Keratinocyte (primary cell): ENCODE results near the gene GRAMD1B. TPM values are rescaled to one million over a fixed set of nuclear protein-coding genes. Genes with fewer than 3 reads are reported as not detected.

Experiments
- DNase-seq: peaks from one replicate; pipeline ENCODE4 v3.0.0-alpha.2; 2011; ENCODE audit warnings: low read depth, missing footprints, low spot score
- FAIRE-seq: peaks from 2 replicates; lab custom pipeline; 2011; peaks lifted over from hg19 to GRCh38; lab: Jason Lieb, UNC
- H2AFZ ChIP-seq: 2 replicates; pipeline ENCODE4 v1.6.0; 2012; ENCODE audit warnings: low read length, control low read depth, inconsistent platforms; ENCODE audit not compliant: control insufficient read depth
- H3K27ac ChIP-seq: 2 replicates; pipeline ENCODE4 v1.5.1; 2011; ENCODE audit warnings: low read length; ENCODE audit not compliant: control insufficient read depth, insufficient read depth
- H3K27me3 ChIP-seq: 3 replicates; pipeline ENCODE4 v1.6.0; 2011; ENCODE audit warnings: low read length; ENCODE audit not compliant: control insufficient read depth, insufficient read depth; ENCODE audit errors: extremely low read depth
- H3K36me3 ChIP-seq, 2 experiments: 2 replicates in 1 of 2; 3 replicates in 1 of 2; pipeline ENCODE4 v1.5.1; 2011; ENCODE audit warnings: low read length in 2 of 2, mild to moderate bottlenecking in 1 of 2; ENCODE audit not compliant: control insufficient read depth in 2 of 2, insufficient read depth in 2 of 2; ENCODE audit errors: extremely low read depth in 1 of 2
- H3K4me1 ChIP-seq: 3 replicates; pipeline ENCODE4 v1.5.1; 2011; ENCODE audit warnings: low read length; ENCODE audit not compliant: control insufficient read depth, insufficient read depth; ENCODE audit errors: extremely low read depth
- H3K4me2 ChIP-seq: 3 replicates; pipeline ENCODE4 v1.6.0; 2011; ENCODE audit warnings: low read depth, low read length; ENCODE audit not compliant: control insufficient read depth, insufficient read depth; ENCODE audit errors: extremely low read depth
- H3K4me3 ChIP-seq, 3 experiments: fragments of 200-600 bp in 1 of 3; sonication (generic) in 1 of 3; 2 replicates in 2 of 3; 3 replicates in 1 of 3; pipeline ENCODE4 v1.5.1; 2011 to 2016; ENCODE audit warnings: low read length in 3 of 3, mild to moderate bottlenecking in 3 of 3, control low read depth in 2 of 3, inconsistent platforms in 1 of 3, low read depth in 1 of 3, mixed read lengths in 1 of 3, mixed run types in 1 of 3, moderate library complexity in 1 of 3; ENCODE audit not compliant: control insufficient read depth in 2 of 3, insufficient read depth in 2 of 3; ENCODE audit errors: extremely low read depth in 1 of 3
- H3K79me2 ChIP-seq: 2 replicates; pipeline ENCODE4 v1.6.0; 2012; ENCODE audit warnings: low read length; ENCODE audit not compliant: control insufficient read depth, insufficient read depth
- H3K9ac ChIP-seq: 3 replicates; pipeline ENCODE4 v1.6.0; 2011; ENCODE audit warnings: low read length; ENCODE audit not compliant: control insufficient read depth, insufficient read depth; ENCODE audit errors: extremely low read depth
- H3K9me1 ChIP-seq: 3 replicates; pipeline ENCODE4 v1.6.0; 2011; ENCODE audit warnings: low read length; ENCODE audit not compliant: control insufficient read depth, insufficient read depth; ENCODE audit errors: extremely low read depth
- H3K9me3 ChIP-seq: 2 replicates; pipeline ENCODE4 v1.5.1; 2012; ENCODE audit warnings: low read depth, low read length; ENCODE audit not compliant: control insufficient read depth
- H4K20me1 ChIP-seq: 3 replicates; pipeline ENCODE4 v1.6.0; 2011; ENCODE audit warnings: low read length; ENCODE audit not compliant: control insufficient read depth, insufficient read depth; ENCODE audit errors: extremely low read depth
- EZH2 ChIP-seq: IDR thresholded peaks from one replicate; pipeline ENCODE4 v1.6.1; 2012; ENCODE audit warnings: inconsistent platforms, mild to moderate bottlenecking, low read length, moderate library complexity
- dilution Hi-C: fragments of 300-500 bp; cut with MboI; formaldehyde crosslinking; loops from one replicate; pipeline ENCODE4 v1.7.0; 2020; ENCODE audit warnings: low sequenced_read_pairs; ENCODE audit not compliant: extremely low pct_ligation_motif_present
- polyA plus RNA-seq, 5 experiments: library from polyadenylated mRNA; depleted of rRNA in 3 of 5; stranded (reverse) in 3 of 5; stranded (forward) in 1 of 5; unstranded in 1 of 5; fragments of >200 nt; gene quantifications; 1 replicate in 1 of 5; 2 replicates in 3 of 5; 3 replicates in 1 of 5; pipeline versions ENCODE4 v1.2.1 to v1.2.3, GENCODE V29; 2011 to 2012; ENCODE audit warnings: missing spikeins in 2 of 5, low read depth in 1 of 5, low replicate concordance in 1 of 5
- TF ChIP-seq, protein P1 (sequence below), 3 experiments: IDR thresholded peaks in 1 of 3; conservative IDR thresholded peaks in 1 of 3; optimal IDR thresholded peaks in 1 of 3; 2 replicates in 2 of 3; 3 replicates in 1 of 3; pipeline versions ENCODE3 to v1.5.1; 2011; ENCODE audit warnings: low read length in 3 of 3, mild to moderate bottlenecking in 3 of 3, moderate library complexity in 2 of 3, control low read depth in 1 of 3, inconsistent platforms in 1 of 3; ENCODE audit not compliant: insufficient read depth in 2 of 3; ENCODE audit errors: extremely low read depth in 1 of 3

Gene GRAMD1B
- polyA plus RNA-seq, 1 donor (not counting 4 experiments of a cell fraction or from before 2014, with no cell fraction given): 0.04 TPM

DNA sequence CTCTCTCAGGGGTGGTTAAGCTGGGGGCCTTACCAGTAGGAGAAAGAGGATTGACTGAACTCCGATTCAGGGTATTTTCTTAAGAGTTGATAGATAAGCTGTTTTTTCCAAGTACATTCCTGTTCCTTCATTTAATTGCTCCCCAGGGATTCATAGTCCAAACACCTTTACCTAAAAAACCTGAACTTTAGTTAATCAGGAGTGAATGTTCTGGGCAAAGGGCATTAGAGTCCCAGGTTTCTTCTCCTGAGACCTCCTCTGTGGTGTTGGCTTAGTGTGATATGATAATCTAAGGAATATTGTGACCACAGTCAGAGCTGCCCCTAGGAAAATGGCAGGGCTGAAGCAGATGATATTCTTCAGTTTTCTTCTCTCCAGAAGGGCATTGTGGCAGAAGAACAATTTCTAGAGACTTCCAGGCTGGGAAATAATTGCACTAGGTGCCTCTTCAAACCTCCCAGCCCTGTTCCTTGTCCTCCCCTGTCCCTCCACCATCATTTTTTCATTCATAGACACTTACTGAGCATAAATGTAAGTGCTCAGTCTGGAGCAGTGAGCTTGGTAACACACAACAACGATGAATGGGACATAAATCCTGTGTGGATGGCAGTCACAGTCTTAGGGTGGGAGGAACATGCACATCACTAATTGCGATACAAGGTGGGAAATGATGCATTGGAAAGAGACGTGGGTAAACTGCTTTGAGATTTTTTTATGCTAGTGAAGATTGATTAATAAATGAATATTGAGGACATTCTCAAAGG is 11.5 kb upstream of the GRAMD1B start:
- no peaks in the 10 kb centered on the region for H3K79me2 ChIP-seq
- H3K36me3 ChIP-seq: no peaks in the 10 kb centered on the region
- H3K9ac ChIP-seq: no peak overlapping the region
- FAIRE-seq (no peak), DNase-seq (no peak)
- no peak overlapping the region for H3K4me3 ChIP-seq
- peaks cover 11% of the 10 kb centered on the region for H3K27me3 ChIP-seq
- H3K4me1 ChIP-seq: no peaks in the 10 kb centered on the region
- H3K4me2 ChIP-seq: no peak overlapping the region
- H3K9me3 ChIP-seq: no peaks in the 10 kb centered on the region
- no peak overlapping the region for H3K27ac ChIP-seq
- no peak overlapping the region for H2AFZ ChIP-seq
- no peaks in the 10 kb centered on the region for H4K20me1 ChIP-seq
- TF ChIP-seq, protein P1, sequence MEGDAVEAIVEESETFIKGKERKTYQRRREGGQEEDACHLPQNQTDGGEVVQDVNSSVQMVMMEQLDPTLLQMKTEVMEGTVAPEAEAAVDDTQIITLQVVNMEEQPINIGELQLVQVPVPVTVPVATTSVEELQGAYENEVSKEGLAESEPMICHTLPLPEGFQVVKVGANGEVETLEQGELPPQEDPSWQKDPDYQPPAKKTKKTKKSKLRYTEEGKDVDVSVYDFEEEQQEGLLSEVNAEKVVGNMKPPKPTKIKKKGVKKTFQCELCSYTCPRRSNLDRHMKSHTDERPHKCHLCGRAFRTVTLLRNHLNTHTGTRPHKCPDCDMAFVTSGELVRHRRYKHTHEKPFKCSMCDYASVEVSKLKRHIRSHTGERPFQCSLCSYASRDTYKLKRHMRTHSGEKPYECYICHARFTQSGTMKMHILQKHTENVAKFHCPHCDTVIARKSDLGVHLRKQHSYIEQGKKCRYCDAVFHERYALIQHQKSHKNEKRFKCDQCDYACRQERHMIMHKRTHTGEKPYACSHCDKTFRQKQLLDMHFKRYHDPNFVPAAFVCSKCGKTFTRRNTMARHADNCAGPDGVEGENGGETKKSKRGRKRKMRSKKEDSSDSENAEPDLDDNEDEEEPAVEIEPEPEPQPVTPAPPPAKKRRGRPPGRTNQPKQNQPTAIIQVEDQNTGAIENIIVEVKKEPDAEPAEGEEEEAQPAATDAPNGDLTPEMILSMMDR (optimal IDR thresholded peaks at IDR 0.05 in 1 of 3, IDR thresholded peaks at IDR 0.05 in 1 of 3, conservative IDR thresholded peaks at IDR 0.05 in 1 of 3; ENCODE audit: extremely low read depth in 1 of 3, insufficient read depth in 2 of 3, low read length in 3 of 3): no peak
- TF ChIP-seq EZH2: no peak
- dilution Hi-C loops: no loop called here
- H3K9me1 ChIP-seq: no peaks in the 10 kb centered on the region

DNA sequence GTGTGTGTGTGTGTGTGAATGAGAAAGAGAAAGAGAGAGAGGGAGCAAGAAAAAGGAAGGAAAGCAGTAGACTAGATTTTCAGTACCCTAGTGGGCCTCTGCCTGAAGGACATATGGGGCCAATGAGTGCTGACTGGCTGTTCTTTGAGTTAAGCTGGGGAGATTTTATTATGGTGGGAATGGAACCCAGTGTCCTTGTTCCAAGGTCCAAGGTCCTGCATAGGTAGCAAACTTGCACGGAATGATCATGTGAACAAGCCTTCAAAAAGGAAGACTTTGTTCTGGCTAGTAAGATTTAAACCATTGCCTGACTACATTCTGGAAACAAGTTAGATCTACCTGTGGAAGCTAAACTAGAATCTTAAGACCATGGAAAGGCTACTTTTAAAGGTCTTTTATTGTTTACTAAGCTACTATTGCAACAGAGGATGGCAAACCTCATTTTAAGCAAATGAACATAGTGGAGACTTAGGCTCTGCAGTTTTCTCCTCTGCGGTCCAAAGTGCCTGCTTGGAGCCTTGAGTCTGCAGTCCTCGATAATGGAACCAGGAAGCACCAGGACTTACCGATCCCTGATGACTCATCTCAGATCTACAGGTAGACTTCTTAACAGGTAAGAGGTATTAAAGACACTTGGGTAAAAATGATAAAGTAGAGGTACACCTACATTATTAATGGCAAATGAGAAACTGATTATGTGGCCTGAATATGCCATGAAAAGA is 10.2 kb upstream of the GRAMD1B start:
- Histone ChIP-seq H3K27me3 (peaks cover 13% of the 10 kb centered on the region), H2AFZ (no peak overlapping the region), H3K9ac (no peak overlapping the region), H3K4me2 (no peak overlapping the region), H3K4me3 (no peak overlapping the region), H3K36me3 (no peaks in the 10 kb centered on the region), H4K20me1 (no peaks in the 10 kb centered on the region), H3K27ac (no peak overlapping the region), H3K79me2 (no peaks in the 10 kb centered on the region), H3K9me1 (no peaks in the 10 kb centered on the region), H3K4me1 (no peaks in the 10 kb centered on the region), H3K9me3 (no peaks in the 10 kb centered on the region)
- FAIRE-seq (no peak), DNase-seq (no peak)
- TF ChIP-seq, protein P1 (optimal IDR thresholded peaks at IDR 0.05 in 1 of 3, IDR thresholded peaks at IDR 0.05 in 1 of 3, conservative IDR thresholded peaks at IDR 0.05 in 1 of 3; ENCODE audit: extremely low read depth in 1 of 3, insufficient read depth in 2 of 3, low read length in 3 of 3): no peak
- no peak for TF ChIP-seq EZH2
- dilution Hi-C loops: no loop called here
